Erythroblast (primary cell): Measurements from ENCODE around the gene ST14.

ENCODE experiments used
- GATA1 ChIP-seq: IDR thresholded peaks from 2 replicates; pipeline ENCODE4 v1.6.1; 2011; ENCODE audit warnings: low read depth, mild to moderate bottlenecking, control low read depth, low read length, moderate library complexity
- POLR2A ChIP-seq: IDR thresholded peaks from 2 replicates; pipeline ENCODE4 v1.6.1; 2011; ENCODE audit warnings: mild to moderate bottlenecking, low read length

- no peak for TF ChIP-seq POLR2A
- TF ChIP-seq GATA1: no peak
Measured at GRCh38 chr11:130126516-130126915, 33.1 kb upstream of the ST14 start.
